GM12872 (cell line): ENCODE results near the gene NCF4.

Experiments
- CTCF ChIP-seq: IDR thresholded peaks from 3 replicates; pipeline ENCODE4 v1.5.1; 2011; ENCODE audit warnings: low read depth, mild to moderate bottlenecking, low read length, moderate library complexity; ENCODE audit not compliant: insufficient read depth

NCF4 gene

GRCh38 chr22:36860438-36860820 lies 377 bp upstream of the NCF4 start:
- no peak for TF ChIP-seq CTCF

GRCh38 chr22:36862251-36863242 lies 1.7 kb downstream of the NCF4 start:
- TF ChIP-seq CTCF = no peak

- TF ChIP-seq CTCF = no peak
Observed at GRCh38 chr22:36863281-36863680, 2.5 kb downstream of the NCF4 start.

GRCh38 chr22:36863979-36864378 lies 3.2 kb downstream of the NCF4 start:
- TF ChIP-seq CTCF = no peak

GRCh38 chr22:36864454-36865215 lies 3.8 kb downstream of the NCF4 start:
- TF ChIP-seq CTCF = no peak

- no peak for TF ChIP-seq CTCF
Observed at GRCh38 chr22:36865346-36865745, 4.5 kb downstream of the NCF4 start.

- TF ChIP-seq CTCF = no peak
Observed at GRCh38 chr22:36867695-36868094, 6.9 kb downstream of the NCF4 start.
